M059J (cell line): ENCODE data around the gene ADAMTS7. TPM values are rescaled to one million over a fixed set of nuclear protein-coding genes. Genes with fewer than 3 reads are reported as not detected.
"Not testable (repeated sequence)": the region's sequence is repeated elsewhere in the genome, so short reads cannot be mapped to it uniquely, and the experiment has no call there.

Experiments
- DNase-seq: peaks from one replicate; pipeline ENCODE4 v3.0.0-alpha.2; 2012; ENCODE audit warnings: low read depth
- total RNA-seq: library from RNA; depleted of rRNA; stranded (reverse); fragments of >200 nt; shearing (Covaris generic); gene quantifications from 2 replicates; pipeline ENCODE4 v1.2.3, GENCODE V29; 2014

The ADAMTS7 gene
- total RNA-seq, 1 experiment from 2014 or later: 0.79 TPM

GRCh38 chr15:78830514-78831228 is 19.4 kb upstream of the ADAMTS7 start:
- no peak for DNase-seq

- DNase-seq: no peak
Measured at GRCh38 chr15:78828920-78829319, 17.7 kb upstream of the ADAMTS7 start.

- DNase-seq: peak; percentile 54
Measured at GRCh38 chr15:78822514-78822913, 11.2 kb upstream of the ADAMTS7 start.

- DNase-seq: no peak
Measured at GRCh38 chr15:78811825-78812183, 540 bp upstream of the ADAMTS7 start.

GRCh38 chr15:78810362-78811123 is 721 bp downstream of the ADAMTS7 start:
- DNase-seq: peak; percentile 39

GRCh38 chr15:78810003-78810361 is 1.3 kb downstream of the ADAMTS7 start:
- DNase-seq: no peak

GRCh38 chr15:78808550-78808949 is 2.7 kb downstream of the ADAMTS7 start:
- DNase-seq: no peak

- DNase-seq: no peak
Measured at GRCh38 chr15:78807359-78807758, 3.9 kb downstream of the ADAMTS7 start.

- DNase-seq: no peak
Measured at GRCh38 chr15:78804391-78804792, 6.9 kb downstream of the ADAMTS7 start.

GRCh38 chr15:78800806-78801205 is 10.5 kb downstream of the ADAMTS7 start:
- DNase-seq: no peak

- no peak for DNase-seq
Measured at GRCh38 chr15:78800189-78800588, 11.1 kb downstream of the ADAMTS7 start.

GRCh38 chr15:78799102-78799501 is 12.2 kb downstream of the ADAMTS7 start:
- DNase-seq: not testable (repeated sequence)

- peak; percentile 77 for DNase-seq
Measured at GRCh38 chr15:78798355-78798754, 12.9 kb downstream of the ADAMTS7 start.

- DNase-seq: no peak
Measured at GRCh38 chr15:78797951-78798350, 13.3 kb downstream of the ADAMTS7 start.

GRCh38 chr15:78796510-78796909 is 14.8 kb downstream of the ADAMTS7 start:
- DNase-seq: no peak

GRCh38 chr15:78795043-78795442 is 16.2 kb downstream of the ADAMTS7 start:
- no peak for DNase-seq

GRCh38 chr15:78794446-78794845 is 16.8 kb downstream of the ADAMTS7 start:
- DNase-seq: not testable (repeated sequence)

GRCh38 chr15:78791357-78791756 is 19.9 kb downstream of the ADAMTS7 start:
- no peak for DNase-seq

GRCh38 chr15:78790027-78790426 is 21.2 kb downstream of the ADAMTS7 start:
- no peak for DNase-seq

- no peak for DNase-seq
Measured at GRCh38 chr15:78789615-78790014, 21.6 kb downstream of the ADAMTS7 start.

GRCh38 chr15:78788016-78788660 is 23.1 kb downstream of the ADAMTS7 start:
- DNase-seq: no peak

GRCh38 chr15:78782402-78782801 is 28.9 kb downstream of the ADAMTS7 start:
- DNase-seq: not testable (repeated sequence)

- DNase-seq: not testable (repeated sequence)
Measured at GRCh38 chr15:78781381-78781780, 29.9 kb downstream of the ADAMTS7 start.
